Measurements from ENCODE around the gene MAT2B. TPM values are rescaled to one million over a fixed set of nuclear protein-coding genes. Genes with fewer than 3 reads are reported as not detected.

The MAT2B gene
- total and polyA plus RNA-seq, 2 of the 13 experiments (the other 11 are each of a cell fraction or from before 2014, with no cell fraction given): 20.2 to 37.1 TPM

DNA sequence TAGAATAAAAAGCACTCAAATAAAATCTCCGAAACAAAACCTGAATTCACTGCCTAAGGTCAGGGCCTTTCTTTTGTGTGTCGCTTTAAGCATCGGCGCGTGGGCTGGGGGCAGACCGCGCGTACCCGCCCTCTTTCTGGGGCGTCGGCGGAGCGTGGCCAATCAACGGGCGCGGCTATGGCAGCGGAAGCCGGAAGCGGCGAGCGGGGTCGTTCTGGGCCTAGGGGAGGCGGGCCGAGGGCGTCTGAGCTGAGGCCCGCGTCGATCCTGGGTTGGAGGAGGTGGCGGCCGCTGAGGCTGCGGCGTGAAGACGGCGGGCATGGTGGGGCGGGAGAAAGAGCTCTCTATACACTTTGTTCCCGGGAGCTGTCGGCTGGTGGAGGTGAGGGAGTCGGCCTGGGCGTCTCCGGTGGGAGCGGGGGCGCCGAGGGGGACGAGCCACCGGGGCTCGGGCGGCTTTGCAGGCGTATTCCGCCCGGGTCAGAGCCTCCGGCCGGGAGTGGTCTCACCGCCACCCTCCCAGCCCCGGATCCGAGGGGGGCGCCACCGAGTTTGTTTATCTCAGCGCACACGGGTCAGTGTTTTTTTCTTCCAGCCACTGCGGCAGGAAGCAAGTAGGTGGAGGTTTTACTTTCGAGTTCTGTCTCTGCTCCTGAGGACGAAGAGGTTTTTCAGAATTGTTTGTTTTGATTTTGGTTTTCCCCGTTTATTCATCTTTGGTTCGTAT, at the start of gene MAT2B (continued):
- TF ChIP-seq, protein P1, sequence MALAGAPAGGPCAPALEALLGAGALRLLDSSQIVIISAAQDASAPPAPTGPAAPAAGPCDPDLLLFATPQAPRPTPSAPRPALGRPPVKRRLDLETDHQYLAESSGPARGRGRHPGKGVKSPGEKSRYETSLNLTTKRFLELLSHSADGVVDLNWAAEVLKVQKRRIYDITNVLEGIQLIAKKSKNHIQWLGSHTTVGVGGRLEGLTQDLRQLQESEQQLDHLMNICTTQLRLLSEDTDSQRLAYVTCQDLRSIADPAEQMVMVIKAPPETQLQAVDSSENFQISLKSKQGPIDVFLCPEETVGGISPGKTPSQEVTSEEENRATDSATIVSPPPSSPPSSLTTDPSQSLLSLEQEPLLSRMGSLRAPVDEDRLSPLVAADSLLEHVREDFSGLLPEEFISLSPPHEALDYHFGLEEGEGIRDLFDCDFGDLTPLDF (CRISPR knock-in tag; IDR thresholded peaks at IDR 0.05): peak; percentile 63
- TF ChIP-seq ATAD3A (CRISPR knock-in tag; IDR thresholded peaks at IDR 0.05) (no peak), ZSCAN30 (CRISPR knock-in tag; IDR thresholded peaks at IDR 0.05) (no peak), ZNF749 (CRISPR knock-in tag; IDR thresholded peaks at IDR 0.05; ENCODE audit: borderline replicate concordance) (no peak), ZNF335 (CRISPR knock-in tag; IDR thresholded peaks at IDR 0.05) (peak; percentile 94), ZIK1 (CRISPR knock-in tag; IDR thresholded peaks at IDR 0.05; ENCODE audit: borderline replicate concordance, low read depth) (no peak), MYNN (CRISPR knock-in tag; IDR thresholded peaks at IDR 0.05; ENCODE audit: low read depth) (no peak), ZNF430 (CRISPR knock-in tag; IDR thresholded peaks at IDR 0.05) (peak; percentile 64; the same call in 1 of the 2 replicates), SP4 (CRISPR knock-in tag; IDR thresholded peaks at IDR 0.05) (peak; percentile 84; the same call in 1 of the 2 replicates)
- TF ChIP-seq, protein P2, sequence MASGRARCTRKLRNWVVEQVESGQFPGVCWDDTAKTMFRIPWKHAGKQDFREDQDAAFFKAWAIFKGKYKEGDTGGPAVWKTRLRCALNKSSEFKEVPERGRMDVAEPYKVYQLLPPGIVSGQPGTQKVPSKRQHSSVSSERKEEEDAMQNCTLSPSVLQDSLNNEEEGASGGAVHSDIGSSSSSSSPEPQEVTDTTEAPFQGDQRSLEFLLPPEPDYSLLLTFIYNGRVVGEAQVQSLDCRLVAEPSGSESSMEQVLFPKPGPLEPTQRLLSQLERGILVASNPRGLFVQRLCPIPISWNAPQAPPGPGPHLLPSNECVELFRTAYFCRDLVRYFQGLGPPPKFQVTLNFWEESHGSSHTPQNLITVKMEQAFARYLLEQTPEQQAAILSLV (CRISPR knock-in tag; IDR thresholded peaks at IDR 0.05; ENCODE audit: borderline replicate concordance): peak; percentile 50; the same call in 1 of the 2 replicates
- TF ChIP-seq, protein P3, sequence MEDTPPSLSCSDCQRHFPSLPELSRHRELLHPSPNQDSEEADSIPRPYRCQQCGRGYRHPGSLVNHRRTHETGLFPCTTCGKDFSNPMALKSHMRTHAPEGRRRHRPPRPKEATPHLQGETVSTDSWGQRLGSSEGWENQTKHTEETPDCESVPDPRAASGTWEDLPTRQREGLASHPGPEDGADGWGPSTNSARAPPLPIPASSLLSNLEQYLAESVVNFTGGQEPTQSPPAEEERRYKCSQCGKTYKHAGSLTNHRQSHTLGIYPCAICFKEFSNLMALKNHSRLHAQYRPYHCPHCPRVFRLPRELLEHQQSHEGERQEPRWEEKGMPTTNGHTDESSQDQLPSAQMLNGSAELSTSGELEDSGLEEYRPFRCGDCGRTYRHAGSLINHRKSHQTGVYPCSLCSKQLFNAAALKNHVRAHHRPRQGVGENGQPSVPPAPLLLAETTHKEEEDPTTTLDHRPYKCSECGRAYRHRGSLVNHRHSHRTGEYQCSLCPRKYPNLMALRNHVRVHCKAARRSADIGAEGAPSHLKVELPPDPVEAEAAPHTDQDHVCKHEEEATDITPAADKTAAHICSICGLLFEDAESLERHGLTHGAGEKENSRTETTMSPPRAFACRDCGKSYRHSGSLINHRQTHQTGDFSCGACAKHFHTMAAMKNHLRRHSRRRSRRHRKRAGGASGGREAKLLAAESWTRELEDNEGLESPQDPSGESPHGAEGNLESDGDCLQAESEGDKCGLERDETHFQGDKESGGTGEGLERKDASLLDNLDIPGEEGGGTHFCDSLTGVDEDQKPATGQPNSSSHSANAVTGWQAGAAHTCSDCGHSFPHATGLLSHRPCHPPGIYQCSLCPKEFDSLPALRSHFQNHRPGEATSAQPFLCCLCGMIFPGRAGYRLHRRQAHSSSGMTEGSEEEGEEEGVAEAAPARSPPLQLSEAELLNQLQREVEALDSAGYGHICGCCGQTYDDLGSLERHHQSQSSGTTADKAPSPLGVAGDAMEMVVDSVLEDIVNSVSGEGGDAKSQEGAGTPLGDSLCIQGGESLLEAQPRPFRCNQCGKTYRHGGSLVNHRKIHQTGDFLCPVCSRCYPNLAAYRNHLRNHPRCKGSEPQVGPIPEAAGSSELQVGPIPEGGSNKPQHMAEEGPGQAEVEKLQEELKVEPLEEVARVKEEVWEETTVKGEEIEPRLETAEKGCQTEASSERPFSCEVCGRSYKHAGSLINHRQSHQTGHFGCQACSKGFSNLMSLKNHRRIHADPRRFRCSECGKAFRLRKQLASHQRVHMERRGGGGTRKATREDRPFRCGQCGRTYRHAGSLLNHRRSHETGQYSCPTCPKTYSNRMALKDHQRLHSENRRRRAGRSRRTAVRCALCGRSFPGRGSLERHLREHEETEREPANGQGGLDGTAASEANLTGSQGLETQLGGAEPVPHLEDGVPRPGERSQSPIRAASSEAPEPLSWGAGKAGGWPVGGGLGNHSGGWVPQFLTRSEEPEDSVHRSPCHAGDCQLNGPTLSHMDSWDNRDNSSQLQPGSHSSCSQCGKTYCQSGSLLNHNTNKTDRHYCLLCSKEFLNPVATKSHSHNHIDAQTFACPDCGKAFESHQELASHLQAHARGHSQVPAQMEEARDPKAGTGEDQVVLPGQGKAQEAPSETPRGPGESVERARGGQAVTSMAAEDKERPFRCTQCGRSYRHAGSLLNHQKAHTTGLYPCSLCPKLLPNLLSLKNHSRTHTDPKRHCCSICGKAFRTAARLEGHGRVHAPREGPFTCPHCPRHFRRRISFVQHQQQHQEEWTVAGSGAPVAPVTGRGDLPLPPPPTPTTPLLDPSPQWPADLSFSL (CRISPR knock-in tag; IDR thresholded peaks at IDR 0.05): no peak
- TF ChIP-seq, protein P4, sequence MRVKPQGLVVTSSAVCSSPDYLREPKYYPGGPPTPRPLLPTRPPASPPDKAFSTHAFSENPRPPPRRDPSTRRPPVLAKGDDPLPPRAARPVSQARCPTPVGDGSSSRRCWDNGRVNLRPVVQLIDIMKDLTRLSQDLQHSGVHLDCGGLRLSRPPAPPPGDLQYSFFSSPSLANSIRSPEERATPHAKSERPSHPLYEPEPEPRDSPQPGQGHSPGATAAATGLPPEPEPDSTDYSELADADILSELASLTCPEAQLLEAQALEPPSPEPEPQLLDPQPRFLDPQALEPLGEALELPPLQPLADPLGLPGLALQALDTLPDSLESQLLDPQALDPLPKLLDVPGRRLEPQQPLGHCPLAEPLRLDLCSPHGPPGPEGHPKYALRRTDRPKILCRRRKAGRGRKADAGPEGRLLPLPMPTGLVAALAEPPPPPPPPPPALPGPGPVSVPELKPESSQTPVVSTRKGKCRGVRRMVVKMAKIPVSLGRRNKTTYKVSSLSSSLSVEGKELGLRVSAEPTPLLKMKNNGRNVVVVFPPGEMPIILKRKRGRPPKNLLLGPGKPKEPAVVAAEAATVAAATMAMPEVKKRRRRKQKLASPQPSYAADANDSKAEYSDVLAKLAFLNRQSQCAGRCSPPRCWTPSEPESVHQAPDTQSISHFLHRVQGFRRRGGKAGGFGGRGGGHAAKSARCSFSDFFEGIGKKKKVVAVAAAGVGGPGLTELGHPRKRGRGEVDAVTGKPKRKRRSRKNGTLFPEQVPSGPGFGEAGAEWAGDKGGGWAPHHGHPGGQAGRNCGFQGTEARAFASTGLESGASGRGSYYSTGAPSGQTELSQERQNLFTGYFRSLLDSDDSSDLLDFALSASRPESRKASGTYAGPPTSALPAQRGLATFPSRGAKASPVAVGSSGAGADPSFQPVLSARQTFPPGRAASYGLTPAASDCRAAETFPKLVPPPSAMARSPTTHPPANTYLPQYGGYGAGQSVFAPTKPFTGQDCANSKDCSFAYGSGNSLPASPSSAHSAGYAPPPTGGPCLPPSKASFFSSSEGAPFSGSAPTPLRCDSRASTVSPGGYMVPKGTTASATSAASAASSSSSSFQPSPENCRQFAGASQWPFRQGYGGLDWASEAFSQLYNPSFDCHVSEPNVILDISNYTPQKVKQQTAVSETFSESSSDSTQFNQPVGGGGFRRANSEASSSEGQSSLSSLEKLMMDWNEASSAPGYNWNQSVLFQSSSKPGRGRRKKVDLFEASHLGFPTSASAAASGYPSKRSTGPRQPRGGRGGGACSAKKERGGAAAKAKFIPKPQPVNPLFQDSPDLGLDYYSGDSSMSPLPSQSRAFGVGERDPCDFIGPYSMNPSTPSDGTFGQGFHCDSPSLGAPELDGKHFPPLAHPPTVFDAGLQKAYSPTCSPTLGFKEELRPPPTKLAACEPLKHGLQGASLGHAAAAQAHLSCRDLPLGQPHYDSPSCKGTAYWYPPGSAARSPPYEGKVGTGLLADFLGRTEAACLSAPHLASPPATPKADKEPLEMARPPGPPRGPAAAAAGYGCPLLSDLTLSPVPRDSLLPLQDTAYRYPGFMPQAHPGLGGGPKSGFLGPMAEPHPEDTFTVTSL (CRISPR knock-in tag; IDR thresholded peaks at IDR 0.05; ENCODE audit: borderline replicate concordance): peak; percentile 58; the same call in 1 of the 2 replicates
- TF ChIP-seq, protein P5, sequence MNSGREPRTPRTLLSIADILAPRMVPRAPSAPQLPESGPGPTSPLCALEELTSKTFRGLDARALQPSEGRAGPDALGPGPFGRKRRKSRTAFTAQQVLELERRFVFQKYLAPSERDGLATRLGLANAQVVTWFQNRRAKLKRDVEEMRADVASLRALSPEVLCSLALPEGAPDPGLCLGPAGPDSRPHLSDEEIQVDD (CRISPR knock-in tag; IDR thresholded peaks at IDR 0.05; ENCODE audit: borderline replicate concordance): no peak
